Stimulated activated CD8-positive, alpha-beta memory T cell treated with anti-CD3 and anti-CD28 coated beads, Interleukin-15, amount 100 ng/mL, for 24 hours (primary cell): ENCODE data around the gene ATP2B3.

ENCODE experiments used
- DNase-seq: peaks from one replicate; pipeline ENCODE4 v3.0.0-alpha.2; 2020; ENCODE audit warnings: low read depth

Gene ATP2B3

GRCh38 chrX:153620576-153620975 is 103.1 kb downstream of the ATP2B3 start:
- DNase-seq: no peak

GRCh38 chrX:153621949-153622598 is 104.6 kb downstream of the ATP2B3 start:
- DNase-seq: no peak

- no peak for DNase-seq
Observed at GRCh38 chrX:153622661-153623309, 105.3 kb downstream of the ATP2B3 start.

GRCh38 chrX:153623310-153624029 is 106.0 kb downstream of the ATP2B3 start:
- DNase-seq: no peak

DNA sequence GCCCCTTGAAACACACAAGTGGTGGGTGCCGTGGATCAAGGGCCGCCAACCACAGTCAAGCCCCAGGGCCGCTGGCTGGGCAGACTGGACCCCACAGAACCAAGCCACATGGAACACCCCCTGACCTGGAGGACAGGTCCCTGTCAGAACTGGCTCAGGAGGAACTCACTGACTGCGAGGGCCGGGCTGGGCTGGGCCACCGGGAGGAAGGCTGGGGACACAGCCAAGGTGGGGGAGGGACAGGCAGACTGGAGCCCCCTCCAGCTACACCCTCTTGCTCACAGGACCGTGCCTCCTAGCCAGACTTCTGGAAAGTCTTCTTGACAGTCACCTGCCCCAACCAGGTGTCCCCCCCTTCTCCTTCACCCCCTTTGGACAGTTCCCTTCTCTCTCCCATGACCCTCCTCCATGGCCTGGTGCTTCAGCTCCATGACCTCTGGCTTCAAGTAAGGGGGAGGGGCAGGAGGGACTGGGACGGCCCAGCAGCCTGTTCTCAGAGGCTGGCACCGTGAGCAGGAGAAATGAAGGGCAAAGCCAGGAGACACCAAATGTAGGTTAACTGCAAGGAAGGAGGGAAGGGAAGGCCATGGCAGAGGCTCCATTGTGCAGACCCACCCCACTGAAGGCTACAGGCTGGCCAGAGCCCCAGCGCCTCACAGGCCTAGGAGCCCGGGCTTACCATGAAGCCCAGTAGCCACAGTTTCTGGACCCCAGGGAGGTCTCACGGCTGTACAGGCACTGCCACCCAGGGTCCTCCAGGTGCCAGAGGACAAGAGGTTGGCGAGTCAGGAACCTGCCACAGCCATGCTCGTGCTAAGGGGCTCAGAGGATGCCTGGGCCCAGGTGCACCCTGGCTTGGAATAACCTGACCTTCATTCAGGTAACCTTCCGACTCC is 107.0 kb downstream of the ATP2B3 start:
- DNase-seq: no peak

- no peak for DNase-seq
Observed at GRCh38 chrX:153625271-153626024, 108.0 kb downstream of the ATP2B3 start.

DNA sequence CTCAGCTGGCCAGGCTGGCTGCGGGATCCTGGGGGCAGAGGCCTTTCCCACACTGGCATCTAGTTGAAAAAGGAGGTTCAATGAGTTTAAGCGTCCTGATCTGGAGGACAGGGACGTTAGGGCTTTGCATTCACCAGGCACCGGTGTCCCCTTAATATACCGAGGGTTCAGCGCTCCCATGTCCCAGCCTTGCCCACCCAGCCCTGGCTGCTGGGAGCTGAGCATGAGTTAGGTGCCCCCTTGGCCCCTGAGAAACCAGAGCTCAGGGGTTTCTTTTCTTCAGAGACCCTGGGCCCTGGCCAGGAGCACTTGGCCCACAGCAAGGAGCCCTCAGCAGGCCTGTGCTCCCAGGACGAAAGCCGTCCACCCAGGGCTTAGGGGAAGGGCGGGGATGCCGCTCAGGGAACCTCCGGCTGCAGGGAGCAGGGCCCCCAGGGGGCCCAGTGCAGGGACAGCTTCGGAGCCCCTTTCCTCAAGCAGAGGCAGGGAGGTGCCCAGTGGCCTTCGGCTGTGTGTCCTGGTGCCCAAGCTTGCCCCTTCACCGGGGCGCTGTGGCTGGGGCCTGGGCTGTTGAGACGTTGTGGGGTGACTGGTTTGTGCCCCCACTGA is 108.7 kb downstream of the ATP2B3 start:
- no peak for DNase-seq

DNA sequence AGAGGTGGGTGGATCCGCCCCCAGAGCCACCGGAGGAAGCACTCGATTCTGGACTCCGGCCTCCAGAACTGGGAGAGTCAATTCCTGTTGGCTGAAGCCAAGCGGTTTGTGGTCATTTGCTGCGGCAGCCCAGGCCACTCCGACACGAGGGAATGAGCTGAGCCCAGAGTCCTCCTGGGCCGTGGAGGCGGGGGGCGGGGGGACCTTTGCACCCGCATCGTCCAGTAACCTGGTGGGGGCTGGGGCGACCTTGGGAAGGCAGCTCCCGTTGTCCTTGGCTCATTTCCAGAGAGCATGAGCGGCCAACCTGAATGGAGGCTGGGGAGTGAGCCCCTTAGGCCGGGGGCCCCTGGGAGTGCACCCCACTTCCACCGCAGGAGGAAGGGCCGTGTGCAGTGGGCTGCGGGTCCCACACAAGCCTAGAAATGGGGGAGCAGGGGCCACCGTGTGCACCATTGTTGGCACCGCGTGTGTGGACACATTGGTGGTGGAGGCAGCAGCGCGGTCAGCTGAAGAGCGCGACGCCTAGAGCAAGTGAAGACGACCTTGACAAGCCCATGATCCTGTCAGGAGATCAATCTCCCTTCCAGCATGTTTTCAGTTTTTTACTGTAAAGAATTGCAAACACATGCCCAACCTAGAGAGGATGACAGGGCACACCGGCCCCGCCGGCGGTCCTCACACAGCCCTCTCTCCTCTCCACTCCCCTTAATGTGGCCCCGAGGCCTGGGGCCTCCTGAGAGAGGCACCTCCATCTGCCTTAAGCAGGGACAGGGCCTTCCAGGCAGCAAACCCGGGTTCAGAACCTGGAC is 109.6 kb downstream of the ATP2B3 start:
- no peak for DNase-seq

DNA sequence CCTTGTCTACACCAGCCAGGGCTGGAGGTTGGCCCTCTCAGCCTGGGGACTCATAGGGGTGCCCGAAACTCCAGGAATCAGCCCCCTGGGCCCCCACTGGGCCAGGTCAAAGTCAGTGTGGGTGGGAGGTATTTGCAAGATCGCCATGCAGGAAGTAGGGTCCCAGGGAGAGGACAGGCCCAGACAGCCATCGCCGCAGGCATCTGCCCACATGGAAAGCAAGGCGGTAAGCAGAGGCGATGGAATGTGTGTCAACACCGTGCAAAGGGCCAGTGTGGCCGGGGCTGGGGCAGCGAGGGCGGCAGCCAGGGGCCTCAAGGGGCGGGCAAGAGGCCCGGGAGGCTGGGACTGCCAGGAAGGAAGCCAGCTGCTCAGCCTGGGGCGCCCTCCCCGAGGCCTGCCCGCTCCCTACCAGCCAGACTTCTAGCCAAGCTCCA is 110.3 kb downstream of the ATP2B3 start:
- DNase-seq: no peak

- DNase-seq: no peak
Observed at GRCh38 chrX:153628129-153628528, 110.7 kb downstream of the ATP2B3 start.

- no peak for DNase-seq
Observed at GRCh38 chrX:153628665-153629064, 111.2 kb downstream of the ATP2B3 start.

DNA sequence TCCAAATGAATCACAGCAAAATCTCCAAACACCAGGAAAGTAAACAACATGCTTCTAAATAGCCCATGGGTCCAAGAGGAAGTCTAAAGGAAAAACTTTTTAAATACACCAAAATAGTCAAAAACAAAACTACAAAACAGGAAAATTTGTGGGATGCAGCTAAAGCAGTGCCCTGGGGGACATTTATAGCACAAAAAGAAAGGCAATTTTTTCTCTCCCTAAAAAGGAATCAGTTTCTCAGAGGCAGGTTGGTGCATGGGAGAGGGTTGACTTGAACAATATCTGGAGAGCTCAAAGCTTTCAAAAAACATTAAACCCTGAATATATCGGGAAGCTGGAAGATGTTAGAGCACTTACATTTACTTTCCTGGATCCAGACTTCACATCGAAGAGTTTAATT is 113.9 kb downstream of the ATP2B3 start:
- DNase-seq: no peak

DNA sequence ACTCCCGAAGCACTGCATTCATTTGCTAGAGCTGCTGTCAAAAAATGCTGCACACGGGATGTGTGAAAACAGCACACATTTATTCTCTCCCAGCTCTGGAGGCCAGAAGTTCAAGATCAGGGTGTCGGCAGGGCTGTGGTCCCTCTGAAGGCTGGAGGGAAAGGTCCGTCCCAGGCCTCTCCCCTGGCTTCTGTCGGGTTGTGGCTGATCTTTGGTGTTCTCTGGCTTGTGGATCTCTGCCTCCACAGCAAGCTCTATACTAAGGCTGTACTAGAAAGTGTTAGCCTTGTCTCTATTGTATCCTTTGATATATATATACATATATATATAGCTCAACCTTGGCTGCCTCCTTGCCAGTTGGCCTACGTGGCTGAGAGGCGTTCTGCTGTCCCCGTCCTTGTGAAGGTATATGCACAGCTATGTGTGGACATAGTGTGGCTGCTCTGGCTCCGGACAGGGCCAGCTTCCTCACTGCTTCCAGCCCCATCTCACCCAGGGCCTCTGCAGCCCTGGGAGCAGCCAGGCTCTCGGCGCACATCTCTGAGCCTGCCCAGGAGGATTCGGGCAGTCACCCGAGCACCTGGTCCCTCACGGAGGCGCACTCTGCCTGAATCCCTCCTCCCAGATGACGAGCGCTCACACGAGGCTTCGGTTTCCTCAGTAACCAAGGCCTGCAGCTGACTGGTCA is 114.6 kb downstream of the ATP2B3 start:
- DNase-seq: no peak
